Gastrocnemius medialis (tissue), 4 donors: ENCODE results near the gene DENND6B.

Experiments used
- CTCF ChIP-seq, 5 experiments: fragments of 450-650 bp in 3 of 5; fragments of 200-600 bp in 2 of 5; sonication (generic) in 2 of 5; IDR thresholded peaks in 4 of 5; conservative IDR thresholded peaks in 1 of 5; 1 replicate in 4 of 5; 2 replicates in 1 of 5; pipeline ENCODE4 v1.5.1; 2016 to 2019; ENCODE audit warnings: antibody characterized with exemption in 5 of 5, mild to moderate bottlenecking in 3 of 5, moderate library complexity in 3 of 5
- POLR2A ChIP-seq, 2 donors: fragments of 450-650 bp; IDR thresholded peaks; one replicate each; pipeline ENCODE4 v1.6.1; 2017; ENCODE audit warnings: antibody characterized with exemption in 2 of 2, mild to moderate bottlenecking in 2 of 2, moderate library complexity in 2 of 2

- no peak for TF ChIP-seq CTCF (IDR thresholded peaks at IDR 0.05 in 4 of 5, conservative IDR thresholded peaks at IDR 0.05 in 1 of 5)
- no peak for TF ChIP-seq POLR2A (IDR thresholded peaks at IDR 0.05)
Measured at GRCh38 chr22:50264104-50264745, 62.6 kb downstream of the DENND6B start.
